HepG2 (cell line): ENCODE data around the gene HYOU1. TPM values are rescaled to one million over a fixed set of nuclear protein-coding genes. Genes with fewer than 3 reads are reported as not detected.
A peak's percentile ranks its signal among the peaks of the same experiment; 100 is the strongest.

Source experiments
- E2F5 ChIP-seq: sonication (generic); formaldehyde crosslinking; conservative IDR thresholded peaks from 2 replicates; pipeline ENCODE4 v1.4.0; 2020; ENCODE audit warnings: missing genetic modification reagents
- KMT2B ChIP-seq: IDR thresholded peaks from 2 replicates; pipeline ENCODE4 v1.6.1; 2016; ENCODE audit warnings: missing genetic modification reagents, missing compliant biosample characterization
- NFATC3 ChIP-seq: sonication (generic); formaldehyde crosslinking; IDR thresholded peaks from 2 replicates; pipeline ENCODE4 v1.5.1; 2020; ENCODE audit warnings: mild to moderate bottlenecking, missing genetic modification reagents
- PCBP1 ChIP-seq: fragments of 200-400 bp; formaldehyde crosslinking; IDR thresholded peaks from 2 replicates; pipeline ENCODE4 v1.6.1; 2017; ENCODE audit warnings: mild to moderate bottlenecking, low read depth, low read length, borderline replicate concordance
- PHB2 ChIP-seq: fragments of 450-650 bp; IDR thresholded peaks from 2 replicates; pipeline ENCODE4 v1.6.1; 2018; ENCODE audit not compliant: partially characterized antibody
- SYNCRIP ChIP-seq: fragments of 200-400 bp; formaldehyde crosslinking; IDR thresholded peaks from 2 replicates; pipeline ENCODE4 v1.6.1; 2018; ENCODE audit warnings: mild to moderate bottlenecking, low read depth, low read length; ENCODE audit not compliant: insufficient read depth
- TRAFD1 ChIP-seq: sonication (generic); formaldehyde crosslinking; IDR thresholded peaks from 2 replicates; pipeline ENCODE4 v1.5.1; 2020; ENCODE audit warnings: missing genetic modification reagents, mild to moderate bottlenecking, borderline replicate concordance
- ZBTB40 ChIP-seq, 2 experiments: fragments of 450-650 bp in 1 of 2; sonication (generic) in 1 of 2; formaldehyde crosslinking in 1 of 2; IDR thresholded peaks; 2 replicates each; pipeline versions ENCODE4 v1.6.1 to v1.8.0; 2016 to 2022; ENCODE audit warnings: antibody characterized with exemption in 1 of 2, mild to moderate bottlenecking in 1 of 2, missing genetic modification reagents in 1 of 2
- ZFP90 ChIP-seq: sonication (generic); formaldehyde crosslinking; IDR thresholded peaks from 2 replicates; pipeline ENCODE4 v1.8.0; 2022; ENCODE audit warnings: missing genetic modification reagents, mild to moderate bottlenecking, inconsistent platforms, borderline replicate concordance
- ZNF446 ChIP-seq: sonication (generic); formaldehyde crosslinking; IDR thresholded peaks from 2 replicates; pipeline ENCODE4 v1.5.0; 2020; ENCODE audit warnings: mild to moderate bottlenecking, missing genetic modification reagents
- ZNF720 ChIP-seq: sonication (generic); formaldehyde crosslinking; IDR thresholded peaks from 2 replicates; pipeline ENCODE4 v1.4.0; 2020; ENCODE audit warnings: missing genetic modification reagents
- ZNF737 ChIP-seq: sonication (generic); formaldehyde crosslinking; IDR thresholded peaks from 2 replicates; pipeline ENCODE4 v1.5.0; 2020; ENCODE audit warnings: missing genetic modification reagents, mild to moderate bottlenecking, borderline replicate concordance
- polyA plus RNA-seq, 8 experiments: library from polyadenylated mRNA; depleted of rRNA in 3 of 8; stranded (reverse) in 7 of 8; unstranded in 1 of 8; fragments of >200 nt; fragmentation: Illumina TruSeq in 4 of 8; extraction: Trizol in 4 of 8; gene quantifications; 2 replicates each; pipeline versions ENCODE4 v1.2.1 to v1.2.3, GENCODE V29; 2011 to 2016; ENCODE audit warnings: low read depth in 4 of 8, missing spikeins in 1 of 8, mixed read lengths in 1 of 8; ENCODE audit not compliant: insufficient read depth in 1 of 8
- total RNA-seq, 5 experiments: library from RNA; depleted of rRNA; stranded (reverse); fragments of >200 nt; fragmentation: Illumina TruSeq; extraction: Trizol; gene quantifications; 2 replicates each; pipeline ENCODE4 v1.2.3, GENCODE V29; 2016; ENCODE audit warnings: low read depth in 1 of 5
- TF ChIP-seq, protein P1 (sequence below): sonication (generic); formaldehyde crosslinking; IDR thresholded peaks from 2 replicates; pipeline ENCODE4 v1.4.0; 2020; ENCODE audit warnings: missing genetic modification reagents, mild to moderate bottlenecking, borderline replicate concordance

Gene HYOU1
- total and polyA plus RNA-seq, 2 of the 13 experiments (the other 11 are each of a cell fraction or from before 2014, with no cell fraction given): 127 to 155 TPM

- no peak; the same call in 1 of the 2 replicates for TF ChIP-seq TRAFD1 (CRISPR knock-in tag)
- no peak for TF ChIP-seq ZNF446 (CRISPR knock-in tag)
- TF ChIP-seq PCBP1: peak; percentile 64; the same call in 1 of the 2 replicates
- TF ChIP-seq PHB2: no peak
- TF ChIP-seq NFATC3 (CRISPR knock-in tag): no peak
- TF ChIP-seq E2F5 (CRISPR knock-in tag): no peak
- TF ChIP-seq ZNF737 (CRISPR knock-in tag): no peak
- no peak for TF ChIP-seq ZNF720 (CRISPR knock-in tag)
- TF ChIP-seq ZFP90 (CRISPR knock-in tag): 0 out of 2 replicates have a peak, but pooled peaks have one; percentile 49
- TF ChIP-seq, protein P1, sequence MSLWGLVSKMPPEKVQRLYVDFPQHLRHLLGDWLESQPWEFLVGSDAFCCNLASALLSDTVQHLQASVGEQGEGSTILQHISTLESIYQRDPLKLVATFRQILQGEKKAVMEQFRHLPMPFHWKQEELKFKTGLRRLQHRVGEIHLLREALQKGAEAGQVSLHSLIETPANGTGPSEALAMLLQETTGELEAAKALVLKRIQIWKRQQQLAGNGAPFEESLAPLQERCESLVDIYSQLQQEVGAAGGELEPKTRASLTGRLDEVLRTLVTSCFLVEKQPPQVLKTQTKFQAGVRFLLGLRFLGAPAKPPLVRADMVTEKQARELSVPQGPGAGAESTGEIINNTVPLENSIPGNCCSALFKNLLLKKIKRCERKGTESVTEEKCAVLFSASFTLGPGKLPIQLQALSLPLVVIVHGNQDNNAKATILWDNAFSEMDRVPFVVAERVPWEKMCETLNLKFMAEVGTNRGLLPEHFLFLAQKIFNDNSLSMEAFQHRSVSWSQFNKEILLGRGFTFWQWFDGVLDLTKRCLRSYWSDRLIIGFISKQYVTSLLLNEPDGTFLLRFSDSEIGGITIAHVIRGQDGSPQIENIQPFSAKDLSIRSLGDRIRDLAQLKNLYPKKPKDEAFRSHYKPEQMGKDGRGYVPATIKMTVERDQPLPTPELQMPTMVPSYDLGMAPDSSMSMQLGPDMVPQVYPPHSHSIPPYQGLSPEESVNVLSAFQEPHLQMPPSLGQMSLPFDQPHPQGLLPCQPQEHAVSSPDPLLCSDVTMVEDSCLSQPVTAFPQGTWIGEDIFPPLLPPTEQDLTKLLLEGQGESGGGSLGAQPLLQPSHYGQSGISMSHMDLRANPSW (CRISPR knock-in tag): no peak; the same call in 1 of the 2 replicates
- no peak for TF ChIP-seq ZBTB40 (IDR thresholded peaks at IDR 0.05)
- no peak; the same call in 1 of the 2 replicates for TF ChIP-seq ZBTB40 (CRISPR knock-in tag; IDR thresholded peaks at IDR 0.05)
- no peak for TF ChIP-seq SYNCRIP
- peak; percentile 82; the same call in 1 of the 2 replicates for TF ChIP-seq KMT2B
Observed at GRCh38 chr11:119030329-119031047, 26.5 kb downstream of the HYOU1 start, which contains the start of gene SLC37A4 (continued).
